Activated naive CD4-positive, alpha-beta T cell treated with anti-CD3 and anti-CD28 coated beads, Interleukin-2, amount 50 U/mL, for 24 hours (primary cell): ENCODE measurements around the gene SDHA.
"Not testable (repeated sequence)": the region's sequence is repeated elsewhere in the genome, so short reads cannot be mapped to it uniquely, and the experiment has no call there.

Experiments used
- H3K27ac Mint-ChIP-seq: one replicate; pipeline ENCODE4 v1.8.0; 2021; ENCODE audit warnings: mild to moderate bottlenecking, mixed read lengths
- H3K27me3 Mint-ChIP-seq: one replicate; pipeline ENCODE4 v1.8.0; 2021; ENCODE audit warnings: mixed read lengths
- H3K36me3 Mint-ChIP-seq: one replicate; pipeline ENCODE4 v1.8.0; 2021; ENCODE audit warnings: mixed read lengths
- H3K4me1 Mint-ChIP-seq: one replicate; pipeline ENCODE4 v1.8.0; 2021; ENCODE audit warnings: mixed read lengths
- H3K4me3 Mint-ChIP-seq: one replicate; pipeline ENCODE4 v1.8.0; 2021; ENCODE audit warnings: mild to moderate bottlenecking, mixed read lengths
- H3K9me3 Mint-ChIP-seq: one replicate; pipeline ENCODE4 v1.8.0; 2021; ENCODE audit warnings: mixed read lengths

The SDHA gene

DNA sequence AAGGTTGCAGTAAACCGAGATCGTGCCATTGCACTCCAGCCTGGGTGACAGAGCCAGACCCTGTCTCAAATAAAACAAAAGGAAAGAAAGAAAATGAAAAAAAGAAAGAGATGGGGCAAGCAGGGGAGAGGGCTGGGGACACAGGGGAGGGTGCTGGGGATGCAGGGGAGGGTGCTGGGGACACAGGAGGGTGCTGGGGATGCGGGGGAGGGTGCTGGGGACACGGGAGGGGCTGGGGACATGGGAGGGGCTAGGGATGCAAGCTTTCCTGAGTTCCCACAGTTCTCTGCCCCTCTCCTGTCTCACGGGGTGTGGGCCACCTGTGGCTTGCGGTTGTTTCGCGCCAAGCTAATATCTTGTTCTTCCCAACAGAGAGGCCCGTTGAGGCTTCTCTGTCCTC lies 60.5 kb downstream of the SDHA start:
- no peak overlapping the region for H3K4me3 Mint-ChIP-seq
- peaks cover 9% of the 10 kb centered on the region for H3K36me3 Mint-ChIP-seq
- H3K27ac Mint-ChIP-seq = no peak overlapping the region
- no peaks in the 10 kb centered on the region for H3K9me3 Mint-ChIP-seq
- peaks cover 64% of the 10 kb centered on the region for H3K4me1 Mint-ChIP-seq
- H3K27me3 Mint-ChIP-seq = no peaks in the 10 kb centered on the region

DNA sequence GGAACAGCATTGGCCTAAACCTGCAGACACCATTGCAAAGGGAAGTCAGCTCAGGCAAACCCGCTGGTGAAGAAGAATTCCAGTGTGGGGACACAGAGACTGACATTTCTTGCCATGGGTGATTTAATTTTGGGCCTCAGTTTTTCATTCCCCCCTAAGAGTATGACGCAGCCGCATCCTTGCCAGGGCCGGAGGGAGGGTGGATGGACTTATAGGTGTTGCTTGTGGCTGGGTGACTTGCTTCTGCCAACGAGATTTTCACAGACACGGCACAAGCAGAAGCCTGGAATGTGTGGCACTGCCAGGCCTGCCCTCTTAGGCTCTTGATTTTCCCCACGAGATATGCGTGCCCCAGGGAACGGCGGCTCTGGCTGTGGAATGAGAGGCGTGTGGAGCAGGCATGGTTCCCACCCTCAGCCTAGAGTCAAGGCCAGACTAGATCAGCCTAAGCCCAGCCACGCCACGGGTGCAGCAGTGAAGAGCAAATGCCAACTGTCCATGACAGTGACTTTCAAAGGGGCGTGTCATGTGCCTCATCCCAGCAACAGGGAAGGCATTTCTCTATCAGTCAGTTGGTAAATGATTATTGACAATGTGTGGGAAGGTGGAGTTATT lies 61.0 kb downstream of the SDHA start:
- Mint-ChIP-seq H3K36me3 (peaks cover 12% of the 10 kb centered on the region), H3K4me1 (peaks cover 64% of the 10 kb centered on the region)
- H3K9me3 Mint-ChIP-seq, H3K4me3 Mint-ChIP-seq, H3K27ac Mint-ChIP-seq, H3K27me3 Mint-ChIP-seq: not testable (repeated sequence)

GRCh38 chr5:285991-286557 lies 68.0 kb downstream of the SDHA start:
- no peak overlapping the region for H3K27ac Mint-ChIP-seq
- no peaks in the 10 kb centered on the region for H3K27me3 Mint-ChIP-seq
- H3K4me3 Mint-ChIP-seq = no peak overlapping the region
- peaks cover 19% of the 10 kb centered on the region for H3K36me3 Mint-ChIP-seq
- H3K4me1 Mint-ChIP-seq = peaks cover 57% of the 10 kb centered on the region
- no peaks in the 10 kb centered on the region for H3K9me3 Mint-ChIP-seq

DNA sequence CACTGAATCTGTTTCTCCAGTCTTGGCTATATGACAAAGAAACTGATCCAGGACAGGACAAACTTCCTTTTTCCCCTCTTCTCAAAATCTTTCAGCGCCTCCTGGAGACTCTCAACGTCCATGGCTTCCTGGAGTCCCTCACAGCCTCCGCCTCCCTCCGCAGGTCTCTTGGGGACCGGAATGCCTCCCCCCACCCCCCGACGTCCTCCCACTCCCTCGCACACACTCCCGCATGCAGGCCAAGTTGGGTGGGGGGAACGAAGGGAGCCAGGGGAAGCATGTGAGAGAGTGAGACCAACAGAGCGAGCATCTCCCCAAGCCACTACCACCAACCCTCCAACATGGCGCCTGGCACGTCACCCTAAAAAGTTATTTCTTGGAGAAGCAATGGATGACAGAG lies 72.1 kb downstream of the SDHA start:
- H3K27me3 Mint-ChIP-seq, H3K27ac Mint-ChIP-seq, H3K4me3 Mint-ChIP-seq, H3K9me3 Mint-ChIP-seq: not testable (repeated sequence)
- H3K4me1 Mint-ChIP-seq = peaks cover 42% of the 10 kb centered on the region
- peaks cover 14% of the 10 kb centered on the region for H3K36me3 Mint-ChIP-seq

- peaks cover 14% of the 10 kb centered on the region for H3K36me3 Mint-ChIP-seq
- not testable (repeated sequence) for H3K27me3 Mint-ChIP-seq, H3K27ac Mint-ChIP-seq, H3K4me3 Mint-ChIP-seq, H3K9me3 Mint-ChIP-seq
- peaks cover 42% of the 10 kb centered on the region for H3K4me1 Mint-ChIP-seq
These were observed 73.2 kb downstream of the SDHA start for GRCh38 chr5:291345-291744.

- not testable (repeated sequence) for H3K27ac Mint-ChIP-seq, H3K36me3 Mint-ChIP-seq, H3K4me3 Mint-ChIP-seq
These were observed 76.7 kb downstream of the SDHA start for GRCh38 chr5:294788-295187.

GRCh38 chr5:296207-296606 lies 78.1 kb downstream of the SDHA start:
- H3K27me3 Mint-ChIP-seq, H3K27ac Mint-ChIP-seq, H3K9me3 Mint-ChIP-seq, H3K36me3 Mint-ChIP-seq: not testable (repeated sequence)
- H3K4me1 Mint-ChIP-seq = peaks cover 47% of the 10 kb centered on the region
- peak overlapping the region; percentile 27 for H3K4me3 Mint-ChIP-seq

More at GRCh38 chr5:294788-295187, 76.7 kb downstream of the SDHA start:
- H3K4me1 Mint-ChIP-seq = peaks cover 45% of the 10 kb centered on the region
- H3K9me3 Mint-ChIP-seq, H3K27me3 Mint-ChIP-seq: not testable (repeated sequence)

- not testable (repeated sequence) for H3K36me3 Mint-ChIP-seq, H3K27ac Mint-ChIP-seq, H3K27me3 Mint-ChIP-seq, H3K9me3 Mint-ChIP-seq
- Mint-ChIP-seq H3K4me3 (peak overlapping the region; percentile 4), H3K4me1 (peaks cover 47% of the 10 kb centered on the region)
These were observed 78.8 kb downstream of the SDHA start for GRCh38 chr5:296954-297353.

- not testable (repeated sequence) for H3K4me3 Mint-ChIP-seq
- H3K4me1 Mint-ChIP-seq = peaks cover 49% of the 10 kb centered on the region
These were observed 79.3 kb downstream of the SDHA start for GRCh38 chr5:297448-297847.

GRCh38 chr5:297991-298736 lies 80.0 kb downstream of the SDHA start:
- H3K9me3 Mint-ChIP-seq, H3K36me3 Mint-ChIP-seq, H3K27me3 Mint-ChIP-seq, H3K27ac Mint-ChIP-seq, H3K4me3 Mint-ChIP-seq: not testable (repeated sequence)
- H3K4me1 Mint-ChIP-seq = peaks cover 46% of the 10 kb centered on the region

More at GRCh38 chr5:297448-297847, 79.3 kb downstream of the SDHA start:
- not testable (repeated sequence) for H3K27me3 Mint-ChIP-seq, H3K9me3 Mint-ChIP-seq, H3K36me3 Mint-ChIP-seq
- peak overlapping the region; percentile 23 for H3K27ac Mint-ChIP-seq

- H3K9me3 Mint-ChIP-seq = no peaks in the 10 kb centered on the region
- no peak overlapping the region for H3K4me3 Mint-ChIP-seq
- H3K27ac Mint-ChIP-seq = no peak overlapping the region
- H3K36me3 Mint-ChIP-seq = no peaks in the 10 kb centered on the region
- no peaks in the 10 kb centered on the region for H3K27me3 Mint-ChIP-seq
- H3K4me1 Mint-ChIP-seq = peaks cover 49% of the 10 kb centered on the region
These were observed 80.6 kb downstream of the SDHA start for GRCh38 chr5:298737-299125.

DNA sequence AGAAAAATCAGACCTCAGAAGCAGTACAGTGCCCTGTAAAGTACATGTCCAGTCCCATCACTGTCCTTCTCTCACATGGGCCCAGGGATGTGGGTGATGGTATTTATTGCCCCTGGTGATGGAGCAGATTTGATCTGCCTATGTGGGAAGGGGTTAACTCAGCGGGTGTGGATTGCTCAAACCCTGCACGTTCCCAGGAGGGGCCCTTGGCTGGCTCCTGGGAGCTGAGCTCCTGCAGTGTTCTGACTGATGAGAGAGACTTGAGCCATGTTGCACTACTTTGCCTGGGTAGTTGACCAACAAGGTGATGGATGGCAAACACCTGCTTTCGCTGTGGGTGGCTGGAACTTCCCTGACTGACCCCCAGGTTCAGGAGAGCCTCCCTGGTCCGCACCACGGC lies 81.8 kb downstream of the SDHA start:
- not testable (repeated sequence) for H3K36me3 Mint-ChIP-seq, H3K27me3 Mint-ChIP-seq, H3K9me3 Mint-ChIP-seq, H3K27ac Mint-ChIP-seq, H3K4me3 Mint-ChIP-seq
- H3K4me1 Mint-ChIP-seq = peaks cover 46% of the 10 kb centered on the region

- H3K27me3 Mint-ChIP-seq, H3K27ac Mint-ChIP-seq, H3K36me3 Mint-ChIP-seq, H3K4me3 Mint-ChIP-seq, H3K9me3 Mint-ChIP-seq: not testable (repeated sequence)
- peaks cover 41% of the 10 kb centered on the region for H3K4me1 Mint-ChIP-seq
These were observed 82.7 kb downstream of the SDHA start for GRCh38 chr5:300691-301435.

DNA sequence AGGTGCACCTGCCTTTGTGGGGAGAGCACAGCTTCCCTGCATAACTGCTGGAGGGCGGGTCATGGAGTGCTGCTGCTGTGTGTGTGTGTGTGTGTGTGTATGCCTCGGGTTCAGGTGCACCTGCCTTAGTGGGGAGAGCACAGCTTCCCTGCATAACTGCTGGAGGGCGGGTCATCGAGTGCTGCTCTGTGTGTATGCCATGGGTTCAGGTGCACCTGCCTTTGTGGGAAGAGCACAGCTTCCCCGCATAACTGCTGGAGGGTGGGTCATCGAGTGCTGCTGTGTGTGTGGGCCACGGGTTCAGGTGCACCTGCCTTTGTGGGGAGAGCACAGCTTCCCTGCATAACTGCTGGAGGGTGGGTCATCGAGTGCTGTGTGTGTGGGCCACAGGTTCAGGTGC lies 84.3 kb downstream of the SDHA start:
- not testable (repeated sequence) for H3K36me3 Mint-ChIP-seq, H3K9me3 Mint-ChIP-seq, H3K27ac Mint-ChIP-seq, H3K4me3 Mint-ChIP-seq, H3K27me3 Mint-ChIP-seq
- peaks cover 25% of the 10 kb centered on the region for H3K4me1 Mint-ChIP-seq

GRCh38 chr5:302966-303365 lies 84.8 kb downstream of the SDHA start:
- Mint-ChIP-seq H3K9me3 (no peaks in the 10 kb centered on the region), H3K27ac (peak overlapping the region; percentile 46), H3K27me3 (no peaks in the 10 kb centered on the region), H3K36me3 (peaks cover 3% of the 10 kb centered on the region), H3K4me1 (peaks cover 20% of the 10 kb centered on the region), H3K4me3 (no peak overlapping the region)

DNA sequence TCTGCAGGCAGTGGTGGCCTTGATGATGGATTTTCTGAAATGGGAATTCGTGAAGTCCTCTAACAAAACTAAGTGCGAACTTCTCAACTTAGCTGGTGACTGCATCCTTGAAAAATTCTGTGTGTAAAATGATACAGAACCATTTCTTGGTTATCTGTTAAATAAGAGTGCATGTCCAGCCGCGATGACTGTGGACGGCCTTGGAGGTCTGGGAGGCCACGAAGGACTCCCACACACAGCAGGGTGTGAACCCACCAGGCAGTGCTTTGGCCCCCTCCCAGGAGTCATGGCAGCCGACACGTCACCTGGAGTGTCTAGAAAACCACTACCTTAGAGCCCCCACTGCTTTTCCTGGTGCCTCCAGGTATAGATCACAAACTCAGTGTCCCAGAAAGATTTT lies 85.6 kb downstream of the SDHA start:
- H3K9me3 Mint-ChIP-seq, H3K36me3 Mint-ChIP-seq, H3K4me3 Mint-ChIP-seq, H3K27me3 Mint-ChIP-seq, H3K27ac Mint-ChIP-seq: not testable (repeated sequence)
- peaks cover 20% of the 10 kb centered on the region for H3K4me1 Mint-ChIP-seq
